ENCODE measurements around the gene OLA1.

Gene OLA1

GRCh38 chr2:174108579-174108978, 139.8 kb downstream of the OLA1 start:
- DNase-seq (ENCODE audit: low read depth), result no peak
- no peak overlapping the region for H3K4me3 ChIP-seq (ENCODE audit: low read depth, low read length)
- no peak for TF ChIP-seq CTCF (IDR thresholded peaks at IDR 0.05; ENCODE audit: insufficient read depth, low read depth, low read length, missing control alignments)

- no peak for DNase-seq (ENCODE audit: low read depth)
- H3K4me3 ChIP-seq (ENCODE audit: low read depth, low read length), result no peak overlapping the region
- no peak for TF ChIP-seq CTCF (IDR thresholded peaks at IDR 0.05; ENCODE audit: insufficient read depth, low read depth, low read length, missing control alignments)
Measured at GRCh38 chr2:174106736-174107135, 141.6 kb downstream of the OLA1 start.

- DNase-seq (ENCODE audit: low read depth), result no peak
- no peak for TF ChIP-seq CTCF (IDR thresholded peaks at IDR 0.05; ENCODE audit: insufficient read depth, low read depth, low read length, missing control alignments)
- H3K4me3 ChIP-seq (ENCODE audit: low read depth, low read length), result no peak overlapping the region
Measured at GRCh38 chr2:174094542-174094941, 153.8 kb downstream of the OLA1 start.

- no peak for TF ChIP-seq CTCF (IDR thresholded peaks at IDR 0.05; ENCODE audit: insufficient read depth, low read depth, low read length, missing control alignments)
- H3K4me3 ChIP-seq (ENCODE audit: low read depth, low read length), result no peak overlapping the region
- no peak for DNase-seq (ENCODE audit: low read depth)
Measured at GRCh38 chr2:174090476-174090875, 157.9 kb downstream of the OLA1 start.

- no peak for DNase-seq (ENCODE audit: low read depth)
Measured at GRCh38 chr2:174088706-174089460, 159.4 kb downstream of the OLA1 start.

GRCh38 chr2:174086708-174087107, 161.6 kb downstream of the OLA1 start:
- no peak overlapping the region for H3K4me3 ChIP-seq (ENCODE audit: low read depth, low read length)
- DNase-seq (ENCODE audit: low read depth), result peak; percentile 5
- TF ChIP-seq CTCF (IDR thresholded peaks at IDR 0.05; ENCODE audit: insufficient read depth, low read depth, low read length, missing control alignments), result no peak

More at GRCh38 chr2:174088706-174089460, 159.4 kb downstream of the OLA1 start:
- TF ChIP-seq CTCF (IDR thresholded peaks at IDR 0.05; ENCODE audit: insufficient read depth, low read depth, low read length, missing control alignments), result no peak
- H3K4me3 ChIP-seq (ENCODE audit: low read depth, low read length), result no peak overlapping the region

GRCh38 chr2:174085781-174086180, 162.6 kb downstream of the OLA1 start:
- H3K4me3 ChIP-seq (ENCODE audit: low read depth, low read length), result no peak overlapping the region
- no peak for TF ChIP-seq CTCF (IDR thresholded peaks at IDR 0.05; ENCODE audit: insufficient read depth, low read depth, low read length, missing control alignments)
- DNase-seq (ENCODE audit: low read depth), result no peak

Measured in GM12865 (cell line).